Measurements from ENCODE around the gene FGFRL1. TPM values are rescaled to one million over a fixed set of nuclear protein-coding genes. Genes with fewer than 3 reads are reported as not detected.
"Not testable (repeated sequence)": the region's sequence is repeated elsewhere in the genome, so short reads cannot be mapped to it uniquely, and the experiment has no call there.

The FGFRL1 gene
- total and polyA plus RNA-seq, 2 donors from 2014 or later, result 22.0 to 25.5 TPM

- Histone ChIP-seq H3K36me3 (ENCODE audit: control insufficient read depth in 2 of 3, insufficient read depth in 3 of 3, low read length in 3 of 3) (no peaks in the 10 kb centered on the region), H3K4me3 (ENCODE audit: low read length in 3 of 3) (no peak overlapping the region), H3K9ac (ENCODE audit: low read length in 3 of 3) (no peak overlapping the region), H3K4me1 (ENCODE audit: control insufficient read depth in 2 of 3, insufficient read depth in 2 of 3, low read depth in 1 of 3, low read length in 3 of 3) (peaks cover 0 to 10% (median 2%) of the 10 kb centered on the region in 3 donors), H3K9me3 (ENCODE audit: control insufficient read depth in 2 of 3, insufficient read depth in 1 of 3, low read length in 3 of 3) (no peaks in the 10 kb centered on the region), H3K27me3 (ENCODE audit: control insufficient read depth, insufficient read depth, low read length) (peaks cover 6% of the 10 kb centered on the region), H3K27ac (ENCODE audit: low read depth in 2 of 2, low read length in 2 of 2) (no peak overlapping the region)
- FAIRE-seq (no peak), DNase-seq (peak in 3 of 5 donors; percentile 3 to 70 (median 51))
- intact Hi-C loops (cut with DNase I), result no loop called here
- TF ChIP-seq CTCF (IDR thresholded peaks at IDR 0.05; ENCODE audit: borderline replicate concordance, extremely low read depth, insufficient read depth), result no peak
These were observed 33.8 kb downstream of the FGFRL1 start for GRCh38 chr4:1045193-1045594.

GRCh38 chr4:1045595-1046201 lies 34.3 kb downstream of the FGFRL1 start:
- TF ChIP-seq CTCF (IDR thresholded peaks at IDR 0.05; ENCODE audit: borderline replicate concordance, extremely low read depth, insufficient read depth), result no peak
- peaks cover 0 to 8% (median 0%) of the 10 kb centered on the region in 3 donors for H3K4me1 ChIP-seq (ENCODE audit: control insufficient read depth in 2 of 3, insufficient read depth in 2 of 3, low read depth in 1 of 3, low read length in 3 of 3)
- no peaks in the 10 kb centered on the region for H3K36me3 ChIP-seq (ENCODE audit: control insufficient read depth in 2 of 3, insufficient read depth in 3 of 3, low read length in 3 of 3)
- H3K9ac ChIP-seq (ENCODE audit: low read length in 3 of 3), result no peak overlapping the region
- peaks cover 6% of the 10 kb centered on the region for H3K27me3 ChIP-seq (ENCODE audit: control insufficient read depth, insufficient read depth, low read length)
- H3K4me3 ChIP-seq (ENCODE audit: low read length in 3 of 3), result no peak overlapping the region
- no peaks in the 10 kb centered on the region for H3K9me3 ChIP-seq (ENCODE audit: control insufficient read depth in 2 of 3, insufficient read depth in 1 of 3, low read length in 3 of 3)
- no peak for FAIRE-seq
- peak in 3 of 5 donors; percentile 6 to 74 (median 48) for DNase-seq
- H3K27ac ChIP-seq (ENCODE audit: low read depth in 2 of 2, low read length in 2 of 2), result no peak overlapping the region
- intact Hi-C loops (cut with DNase I), result no loop called here

GRCh38 chr4:1046581-1047011 lies 35.2 kb downstream of the FGFRL1 start:
- H3K9ac ChIP-seq (ENCODE audit: low read length in 3 of 3); FAIRE-seq; H3K27me3 ChIP-seq (ENCODE audit: control insufficient read depth, insufficient read depth, low read length); H3K36me3 ChIP-seq (ENCODE audit: control insufficient read depth in 2 of 3, insufficient read depth in 3 of 3, low read length in 3 of 3); H3K9me3 ChIP-seq (ENCODE audit: control insufficient read depth in 2 of 3, insufficient read depth in 1 of 3, low read length in 3 of 3); intact Hi-C loops (cut with DNase I); H3K4me1 ChIP-seq (ENCODE audit: control insufficient read depth in 2 of 3, insufficient read depth in 2 of 3, low read depth in 1 of 3, low read length in 3 of 3): not testable (repeated sequence)
- Histone ChIP-seq H3K27ac (ENCODE audit: low read depth in 2 of 2, low read length in 2 of 2) (peak overlapping the region in 1 of 2 donors; percentile 7), H3K4me3 (ENCODE audit: low read length in 3 of 3) (peak overlapping the region in 1 of 3 donors; percentile 37)
- DNase-seq, result peak; percentile 84 to 91 (median 86)

- FAIRE-seq, result no peak
- TF ChIP-seq CTCF (IDR thresholded peaks at IDR 0.05; ENCODE audit: borderline replicate concordance, extremely low read depth, insufficient read depth), result no peak
- Histone ChIP-seq H3K9ac (ENCODE audit: low read length in 3 of 3) (no peak overlapping the region), H3K9me3 (ENCODE audit: control insufficient read depth in 2 of 3, insufficient read depth in 1 of 3, low read length in 3 of 3) (no peaks in the 10 kb centered on the region), H3K36me3 (ENCODE audit: control insufficient read depth in 2 of 3, insufficient read depth in 3 of 3, low read length in 3 of 3) (no peaks in the 10 kb centered on the region), H3K27ac (ENCODE audit: low read depth in 2 of 2, low read length in 2 of 2) (peak overlapping the region in 1 of 2 donors; percentile 7), H3K4me1 (ENCODE audit: control insufficient read depth in 2 of 3, insufficient read depth in 2 of 3, low read depth in 1 of 3, low read length in 3 of 3) (peaks cover 0 to 8% (median 0%) of the 10 kb centered on the region in 3 donors), H3K27me3 (ENCODE audit: control insufficient read depth, insufficient read depth, low read length) (peaks cover 6% of the 10 kb centered on the region), H3K4me3 (ENCODE audit: low read length in 3 of 3) (peak overlapping the region in 1 of 3 donors; percentile 37)
- intact Hi-C loops (cut with DNase I), result no loop called here
- peak in 3 of 5 donors; percentile 10 to 81 (median 69) for DNase-seq
These were observed 35.9 kb downstream of the FGFRL1 start for GRCh38 chr4:1047106-1047975.
